ENCODE results near the gene IQGAP2.

The IQGAP2 gene

DNA sequence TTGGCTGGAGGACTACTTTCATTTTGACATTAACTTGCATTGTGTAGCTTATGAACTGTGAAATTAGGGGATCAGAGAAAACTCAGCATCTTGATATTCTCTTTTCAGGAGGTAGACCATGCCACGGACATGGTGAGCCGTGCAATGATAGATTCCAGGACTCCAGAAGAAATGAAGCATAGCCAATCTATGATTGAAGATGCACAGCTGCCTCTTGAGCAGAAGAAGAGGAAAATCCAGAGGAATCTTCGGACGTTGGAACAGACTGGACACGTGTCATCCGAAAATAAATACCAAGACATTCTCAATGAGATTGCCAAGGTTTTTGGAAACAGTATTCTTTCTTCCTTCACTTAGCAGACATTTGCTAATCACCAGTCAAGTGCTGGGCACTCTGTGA lies 292.3 kb downstream of the IQGAP2 start:
- 0 out of 2 replicates have a peak, but pooled peaks cover 3% of the 10 kb centered on the region for H3K27me3 ChIP-seq (ENCODE audit: low read length)
- no peak overlapping the region for H3K27ac ChIP-seq (ENCODE audit: low read depth, low read length)
- H4K20me1 ChIP-seq (ENCODE audit: low read depth, low read length), result no peaks in the 10 kb centered on the region
- no peak overlapping the region for H3K4me2 ChIP-seq (ENCODE audit: low read depth, low read length, poor library complexity, severe bottlenecking)
- no peaks in the 10 kb centered on the region for H3K9me2 ChIP-seq (replicated peaks; ENCODE audit: insufficient read depth, low read length)
- no peak overlapping the region for H3K4me3 ChIP-seq (ENCODE audit: insufficient read depth, low read length, poor library complexity, severe bottlenecking)
- H3K9ac ChIP-seq (ENCODE audit: low read length), result no peak overlapping the region
- H2AFZ ChIP-seq (ENCODE audit: low read depth, low read length, severe bottlenecking), result no peak overlapping the region
- no peaks in the 10 kb centered on the region for H3K79me2 ChIP-seq (ENCODE audit: insufficient read depth, low read length)
- H3F3A ChIP-seq (ENCODE audit: insufficient read depth), result no peaks in the 10 kb centered on the region
- H3K9me3 ChIP-seq (ENCODE audit: insufficient read depth, low read length), result no peaks in the 10 kb centered on the region
- H3K36me3 ChIP-seq (ENCODE audit: low read length), result no peaks in the 10 kb centered on the region
- TF ChIP-seq EZH2phosphoT487 (conservative IDR thresholded peaks at IDR 0.05; ENCODE audit: low read length), result no peak
- TF ChIP-seq, protein P1, sequence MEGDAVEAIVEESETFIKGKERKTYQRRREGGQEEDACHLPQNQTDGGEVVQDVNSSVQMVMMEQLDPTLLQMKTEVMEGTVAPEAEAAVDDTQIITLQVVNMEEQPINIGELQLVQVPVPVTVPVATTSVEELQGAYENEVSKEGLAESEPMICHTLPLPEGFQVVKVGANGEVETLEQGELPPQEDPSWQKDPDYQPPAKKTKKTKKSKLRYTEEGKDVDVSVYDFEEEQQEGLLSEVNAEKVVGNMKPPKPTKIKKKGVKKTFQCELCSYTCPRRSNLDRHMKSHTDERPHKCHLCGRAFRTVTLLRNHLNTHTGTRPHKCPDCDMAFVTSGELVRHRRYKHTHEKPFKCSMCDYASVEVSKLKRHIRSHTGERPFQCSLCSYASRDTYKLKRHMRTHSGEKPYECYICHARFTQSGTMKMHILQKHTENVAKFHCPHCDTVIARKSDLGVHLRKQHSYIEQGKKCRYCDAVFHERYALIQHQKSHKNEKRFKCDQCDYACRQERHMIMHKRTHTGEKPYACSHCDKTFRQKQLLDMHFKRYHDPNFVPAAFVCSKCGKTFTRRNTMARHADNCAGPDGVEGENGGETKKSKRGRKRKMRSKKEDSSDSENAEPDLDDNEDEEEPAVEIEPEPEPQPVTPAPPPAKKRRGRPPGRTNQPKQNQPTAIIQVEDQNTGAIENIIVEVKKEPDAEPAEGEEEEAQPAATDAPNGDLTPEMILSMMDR (IDR thresholded peaks at IDR 0.05; ENCODE audit: insufficient read depth, low read length, poor library complexity, severe bottlenecking), result no peak

DNA sequence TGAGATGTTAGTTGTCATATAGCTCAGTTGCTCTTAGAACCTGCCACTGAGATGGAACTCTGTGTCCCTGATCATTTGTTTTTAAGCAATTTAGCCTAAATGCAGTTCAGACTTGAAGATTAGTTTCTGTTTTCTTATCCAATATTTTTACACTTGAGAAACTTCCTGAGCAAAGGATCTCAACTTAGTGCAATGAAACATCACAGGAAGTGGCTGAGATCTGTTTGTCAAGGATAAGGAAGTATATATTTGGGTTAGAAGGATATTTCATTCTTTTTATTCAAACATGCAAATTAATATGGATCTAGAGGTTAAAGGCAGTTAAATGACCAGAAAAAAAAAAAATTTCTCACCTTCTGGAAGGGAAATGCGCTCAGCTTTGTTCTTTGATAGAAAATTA lies 293.2 kb downstream of the IQGAP2 start:
- Histone ChIP-seq H3K9me3 (ENCODE audit: insufficient read depth, low read length) (no peaks in the 10 kb centered on the region), H3K4me3 (ENCODE audit: insufficient read depth, low read length, poor library complexity, severe bottlenecking) (no peak overlapping the region), H3K27me3 (ENCODE audit: low read length) (0 out of 2 replicates have a peak, but pooled peaks cover 3% of the 10 kb centered on the region), H3K9ac (ENCODE audit: low read length) (no peak overlapping the region), H3K79me2 (ENCODE audit: insufficient read depth, low read length) (no peaks in the 10 kb centered on the region), H3K27ac (ENCODE audit: low read depth, low read length) (no peak overlapping the region), H3K4me2 (ENCODE audit: low read depth, low read length, poor library complexity, severe bottlenecking) (no peak overlapping the region), H3F3A (ENCODE audit: insufficient read depth) (no peaks in the 10 kb centered on the region), H3K36me3 (ENCODE audit: low read length) (no peaks in the 10 kb centered on the region), H3K9me2 (replicated peaks; ENCODE audit: insufficient read depth, low read length) (no peaks in the 10 kb centered on the region), H2AFZ (ENCODE audit: low read depth, low read length, severe bottlenecking) (no peak overlapping the region), H4K20me1 (ENCODE audit: low read depth, low read length) (no peaks in the 10 kb centered on the region)
- TF ChIP-seq EZH2phosphoT487 (conservative IDR thresholded peaks at IDR 0.05; ENCODE audit: low read length), result no peak
- TF ChIP-seq, protein P1 (IDR thresholded peaks at IDR 0.05; ENCODE audit: insufficient read depth, low read length, poor library complexity, severe bottlenecking), result no peak

DNA sequence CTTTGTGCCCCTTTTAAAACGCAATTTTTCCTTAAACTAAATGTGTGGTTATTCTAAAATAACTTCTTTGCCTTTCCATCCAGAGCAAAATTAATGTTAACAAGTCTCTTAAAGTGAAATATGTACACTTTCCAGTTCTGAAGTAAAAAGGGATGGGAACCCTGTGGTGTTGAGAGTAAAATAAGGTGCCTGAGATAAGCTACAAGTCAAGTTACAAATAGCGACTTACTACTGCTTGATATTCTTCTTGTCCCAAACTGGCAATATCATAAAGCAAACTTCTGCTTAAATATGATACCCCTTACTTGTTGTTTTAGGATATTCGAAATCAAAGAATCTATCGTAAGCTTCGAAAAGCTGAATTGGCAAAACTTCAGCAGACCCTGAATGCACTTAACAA lies 294.6 kb downstream of the IQGAP2 start:
- no peak overlapping the region for H2AFZ ChIP-seq (ENCODE audit: low read depth, low read length, severe bottlenecking)
- no peaks in the 10 kb centered on the region for H3K9me2 ChIP-seq (replicated peaks; ENCODE audit: insufficient read depth, low read length)
- H3K27ac ChIP-seq (ENCODE audit: low read depth, low read length), result no peak overlapping the region
- H3K4me2 ChIP-seq (ENCODE audit: low read depth, low read length, poor library complexity, severe bottlenecking), result no peak overlapping the region
- no peak for TF ChIP-seq EZH2phosphoT487 (conservative IDR thresholded peaks at IDR 0.05; ENCODE audit: low read length)
- TF ChIP-seq, protein P1 (IDR thresholded peaks at IDR 0.05; ENCODE audit: insufficient read depth, low read length, poor library complexity, severe bottlenecking), result no peak
- H3K9ac ChIP-seq (ENCODE audit: low read length), result no peak overlapping the region
- no peaks in the 10 kb centered on the region for H3F3A ChIP-seq (ENCODE audit: insufficient read depth)
- no peaks in the 10 kb centered on the region for H4K20me1 ChIP-seq (ENCODE audit: low read depth, low read length)
- no peaks in the 10 kb centered on the region for H3K27me3 ChIP-seq (ENCODE audit: low read length)
- no peaks in the 10 kb centered on the region for H3K79me2 ChIP-seq (ENCODE audit: insufficient read depth, low read length)
- no peaks in the 10 kb centered on the region for H3K36me3 ChIP-seq (ENCODE audit: low read length)
- no peaks in the 10 kb centered on the region for H3K9me3 ChIP-seq (ENCODE audit: insufficient read depth, low read length)
- H3K4me3 ChIP-seq (ENCODE audit: insufficient read depth, low read length, poor library complexity, severe bottlenecking), result no peak overlapping the region

Measured in SU-DHL-6 (cell line).